Measurements from ENCODE around the gene FAF1. TPM values are rescaled to one million over a fixed set of nuclear protein-coding genes. Genes with fewer than 3 reads are reported as not detected.

FAF1 gene
- total and polyA plus RNA-seq, 9 of the 15 experiments (the other 6 are each of a cell fraction or from before 2014, with no cell fraction given), result 48.7 to 225 (median 118) TPM

DNA sequence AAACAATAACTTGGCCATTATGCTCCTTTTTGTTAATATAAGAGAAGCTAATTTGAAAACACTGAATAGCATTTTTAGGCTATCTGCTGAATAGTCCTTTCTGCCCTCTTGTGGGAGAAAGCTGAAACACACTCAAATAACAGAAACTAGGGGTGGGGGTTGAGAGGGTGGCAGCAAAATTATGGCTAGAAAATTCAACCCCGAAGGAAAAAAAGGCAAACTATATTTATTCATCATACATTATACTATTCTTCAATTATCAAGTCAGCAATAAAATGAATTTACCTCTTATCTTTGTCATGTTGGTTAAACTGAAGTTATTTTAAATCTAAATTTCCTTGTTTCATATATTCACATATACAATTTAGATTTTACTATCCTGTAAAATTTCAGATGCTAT, 255.9 kb downstream of the FAF1 start:
- POLR2A ChIA-PET, result interaction anchor here (0.6 to 1.0 kb wide), 2 partner anchors 8 to 95 kb away, joined by 3 read pairs; no protein-coding TSS in a partner anchor
- no peak overlapping the region for H3K27ac ChIP-seq (ENCODE audit: extremely low read depth, low read depth, low read length)
- no peaks in the 10 kb centered on the region for H4K20me1 ChIP-seq (replicated peaks; ENCODE audit: control insufficient read depth, insufficient read depth, low read length)
- intact Hi-C loops (cut with micrococcal nuclease) (loop anchor here (1.0 kb wide), 2 partner anchors 84 to 336 kb away; no protein-coding TSS in a partner anchor), in situ Hi-C loops (cut with MboI) (no loop called here)
- no TSS peak for BruUV-seq (replicated peaks)
- no peak overlapping the region for H2AFZ ChIP-seq (ENCODE audit: low read depth, low read length)
- H3K79me2 ChIP-seq (ENCODE audit: control insufficient read depth, insufficient read depth, low read length), result 0 out of 3 replicates have a peak, but pooled peaks cover 7% of the 10 kb centered on the region
- no peaks in the 10 kb centered on the region for H3K4me1 ChIP-seq (replicated peaks in 1 of 2; ENCODE audit: control insufficient read depth in 2 of 2, insufficient read depth in 2 of 2, low read length in 2 of 2)
- H3K9me1 ChIP-seq (ENCODE audit: control insufficient read depth, insufficient read depth, low read length), result no peaks in the 10 kb centered on the region
- no peak overlapping the region for H3K4me2 ChIP-seq (ENCODE audit: insufficient read depth, low read length)
- DNase-seq (ENCODE audit: extremely low read depth in 1 of 4, low spot score in 3 of 4) (peak; percentile 68 to 70 (median 70)), ATAC-seq (peak; percentile 89), FAIRE-seq (peak; percentile 75)
- CTCF ChIA-PET (ENCODE audit: low intra/inter-chr PET ratio), result interaction anchor here (1.1 to 2.4 kb wide), 3 partner anchors 31 to 336 kb away, joined by 3 to 10 read pairs (median 6); no protein-coding TSS in a partner anchor
- 33% methylated on average over 1 of the region's 1 CpG for WGBS (ENCODE audit: insufficient coverage, low coverage, missing lambda C conversion rate)
- no peak overlapping the region for H3K9ac ChIP-seq (ENCODE audit: insufficient read depth in 1 of 2, low read depth in 2 of 2, low read length in 2 of 2)
- no peaks in the 10 kb centered on the region for H3K9me3 ChIP-seq (replicated peaks; ENCODE audit: control insufficient read depth, insufficient read depth, low read depth, low read length)
- no peak overlapping the region for H3K4me3 ChIP-seq
- H3K36me3 ChIP-seq (ENCODE audit: control insufficient read depth, insufficient read depth, low read length), result peaks cover 5% of the 10 kb centered on the region; the same call in 1 of the 3 replicates
- no peaks in the 10 kb centered on the region for H3K27me3 ChIP-seq (ENCODE audit: control insufficient read depth in 2 of 2, insufficient read depth in 2 of 2, low read length in 2 of 2)
- TF ChIP-seq ZNF316 (IDR thresholded peaks at IDR 0.05), result peak; percentile 85
- TF ChIP-seq IFI16 (CRISPR knock-in tag; IDR thresholded peaks at IDR 0.05), result no peak
- TF ChIP-seq RNF2 (IDR thresholded peaks at IDR 0.05), result no peak
- TF ChIP-seq RAD21 (CRISPR knock-in tag; conservative IDR thresholded peaks at IDR 0.05 in 1 of 2, IDR thresholded peaks at IDR 0.05 in 1 of 2), result peak; percentile 22 to 58; a peak in 1 of 4 replicates
- TF ChIP-seq SUPT5H (IDR thresholded peaks at IDR 0.05), result no peak
- TF ChIP-seq SNRNP70 (optimal IDR thresholded peaks at IDR 0.05; ENCODE audit: low read depth, low read length), result no peak
- TF ChIP-seq C11orf30 (IDR thresholded peaks at IDR 0.05; ENCODE audit: low read depth), result peak; percentile 61
- TF ChIP-seq SMC3 (conservative IDR thresholded peaks at IDR 0.05; ENCODE audit: insufficient read depth, low read depth, low read length), result peak; percentile 44; the same call in 1 of the 2 replicates
- TF ChIP-seq, protein P1, sequence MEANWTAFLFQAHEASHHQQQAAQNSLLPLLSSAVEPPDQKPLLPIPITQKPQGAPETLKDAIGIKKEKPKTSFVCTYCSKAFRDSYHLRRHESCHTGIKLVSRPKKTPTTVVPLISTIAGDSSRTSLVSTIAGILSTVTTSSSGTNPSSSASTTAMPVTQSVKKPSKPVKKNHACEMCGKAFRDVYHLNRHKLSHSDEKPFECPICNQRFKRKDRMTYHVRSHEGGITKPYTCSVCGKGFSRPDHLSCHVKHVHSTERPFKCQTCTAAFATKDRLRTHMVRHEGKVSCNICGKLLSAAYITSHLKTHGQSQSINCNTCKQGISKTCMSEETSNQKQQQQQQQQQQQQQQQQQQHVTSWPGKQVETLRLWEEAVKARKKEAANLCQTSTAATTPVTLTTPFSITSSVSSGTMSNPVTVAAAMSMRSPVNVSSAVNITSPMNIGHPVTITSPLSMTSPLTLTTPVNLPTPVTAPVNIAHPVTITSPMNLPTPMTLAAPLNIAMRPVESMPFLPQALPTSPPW (CRISPR knock-in tag; IDR thresholded peaks at IDR 0.05), result peak; percentile 64
- TF ChIP-seq NFE2 (IDR thresholded peaks at IDR 0.05; ENCODE audit: low read depth), result no peak
- TF ChIP-seq, protein P2, sequence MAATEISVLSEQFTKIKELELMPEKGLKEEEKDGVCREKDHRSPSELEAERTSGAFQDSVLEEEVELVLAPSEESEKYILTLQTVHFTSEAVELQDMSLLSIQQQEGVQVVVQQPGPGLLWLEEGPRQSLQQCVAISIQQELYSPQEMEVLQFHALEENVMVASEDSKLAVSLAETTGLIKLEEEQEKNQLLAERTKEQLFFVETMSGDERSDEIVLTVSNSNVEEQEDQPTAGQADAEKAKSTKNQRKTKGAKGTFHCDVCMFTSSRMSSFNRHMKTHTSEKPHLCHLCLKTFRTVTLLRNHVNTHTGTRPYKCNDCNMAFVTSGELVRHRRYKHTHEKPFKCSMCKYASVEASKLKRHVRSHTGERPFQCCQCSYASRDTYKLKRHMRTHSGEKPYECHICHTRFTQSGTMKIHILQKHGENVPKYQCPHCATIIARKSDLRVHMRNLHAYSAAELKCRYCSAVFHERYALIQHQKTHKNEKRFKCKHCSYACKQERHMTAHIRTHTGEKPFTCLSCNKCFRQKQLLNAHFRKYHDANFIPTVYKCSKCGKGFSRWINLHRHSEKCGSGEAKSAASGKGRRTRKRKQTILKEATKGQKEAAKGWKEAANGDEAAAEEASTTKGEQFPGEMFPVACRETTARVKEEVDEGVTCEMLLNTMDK (IDR thresholded peaks at IDR 0.05; ENCODE audit: borderline replicate concordance, insufficient read depth, low read depth, low read length, poor library complexity, severe bottlenecking), result peak; percentile 58
- peak in 1 of 2 experiments; percentile 42; a peak in 1 of 4 replicates for TF ChIP-seq SRF (CRISPR knock-in tag; IDR thresholded peaks at IDR 0.05)
- TF ChIP-seq MAZ (CRISPR knock-in tag; conservative IDR thresholded peaks at IDR 0.05 in 1 of 2, IDR thresholded peaks at IDR 0.05 in 1 of 2), result peak in 1 of 2 experiments; percentile 69; a peak in 2 of 4 replicates
- TF ChIP-seq, protein P3, sequence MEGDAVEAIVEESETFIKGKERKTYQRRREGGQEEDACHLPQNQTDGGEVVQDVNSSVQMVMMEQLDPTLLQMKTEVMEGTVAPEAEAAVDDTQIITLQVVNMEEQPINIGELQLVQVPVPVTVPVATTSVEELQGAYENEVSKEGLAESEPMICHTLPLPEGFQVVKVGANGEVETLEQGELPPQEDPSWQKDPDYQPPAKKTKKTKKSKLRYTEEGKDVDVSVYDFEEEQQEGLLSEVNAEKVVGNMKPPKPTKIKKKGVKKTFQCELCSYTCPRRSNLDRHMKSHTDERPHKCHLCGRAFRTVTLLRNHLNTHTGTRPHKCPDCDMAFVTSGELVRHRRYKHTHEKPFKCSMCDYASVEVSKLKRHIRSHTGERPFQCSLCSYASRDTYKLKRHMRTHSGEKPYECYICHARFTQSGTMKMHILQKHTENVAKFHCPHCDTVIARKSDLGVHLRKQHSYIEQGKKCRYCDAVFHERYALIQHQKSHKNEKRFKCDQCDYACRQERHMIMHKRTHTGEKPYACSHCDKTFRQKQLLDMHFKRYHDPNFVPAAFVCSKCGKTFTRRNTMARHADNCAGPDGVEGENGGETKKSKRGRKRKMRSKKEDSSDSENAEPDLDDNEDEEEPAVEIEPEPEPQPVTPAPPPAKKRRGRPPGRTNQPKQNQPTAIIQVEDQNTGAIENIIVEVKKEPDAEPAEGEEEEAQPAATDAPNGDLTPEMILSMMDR (IDR thresholded peaks at IDR 0.05 in 2 of 3, conservative IDR thresholded peaks at IDR 0.05 in 1 of 3; ENCODE audit: insufficient read depth in 2 of 3, low read depth in 1 of 3, low read length in 3 of 3), result peak; percentile 62 to 75 (median 68); a peak in 5 of 6 replicates
- TF ChIP-seq ZNF263 (CRISPR knock-in tag; IDR thresholded peaks at IDR 0.05; ENCODE audit: borderline replicate concordance), result no peak
- TF ChIP-seq NCOA1 (IDR thresholded peaks at IDR 0.05; ENCODE audit: low read depth), result no peak
- TF ChIP-seq MXI1 (IDR thresholded peaks at IDR 0.05; ENCODE audit: low read depth, low read length), result no peak
- 0 out of 2 replicates have a peak, but pooled peaks have one; percentile 14 for TF ChIP-seq MAFF (IDR thresholded peaks at IDR 0.05; ENCODE audit: low read length)

All from K562 (cell line).